PC-9 (cell line): ENCODE measurements around the gene OPN4. TPM values are rescaled to one million over a fixed set of nuclear protein-coding genes. Genes with fewer than 3 reads are reported as not detected.

Experiments
- BruUV-seq: library from RNA; stranded (reverse); fragments of 400-500 nt; replicated peaks from 2 replicates; lab custom pipeline; 2021; lab: Mats Ljungman, UMichigan
- CTCF ChIA-PET: fragments of 300-600 bp; sonication (Branson Sonifier 250); formaldehyde crosslinking; loops from one replicate; lab custom pipeline; 2022; ENCODE audit warnings: antibody characterized with exemption; lab: Charles Lee
- POLR2A ChIA-PET: fragments of 300-600 bp; sonication (Branson Sonifier 250); formaldehyde crosslinking; loops from one replicate; lab custom pipeline; 2022; ENCODE audit warnings: antibody characterized with exemption; ENCODE audit not compliant: unreplicated experiment; lab: Charles Lee
- DNase-seq, 2 experiments: peaks; one replicate each; pipeline versions ENCODE4 v3.0.0 to v3.0.0-alpha.2; 2015 to 2022; ENCODE audit warnings: mixed read lengths in 1 of 2
- H2AFZ ChIP-seq: fragments of 200-600 bp; sonication (generic); 2 replicates; pipeline ENCODE4 v1.8.1; 2017; ENCODE audit warnings: antibody characterized with exemption
- H3F3A ChIP-seq: fragments of 200-600 bp; sonication (generic); 2 replicates; pipeline ENCODE4 v1.8.1; 2017; ENCODE audit warnings: antibody characterized with exemption, mild to moderate bottlenecking, low read depth; ENCODE audit not compliant: insufficient read depth
- H3K27ac ChIP-seq: fragments of 200-600 bp; sonication (generic); 2 replicates; pipeline ENCODE4 v1.6.1; 2016; ENCODE audit warnings: mixed run types
- H3K27me3 ChIP-seq: fragments of 200-600 bp; sonication (generic); 2 replicates; pipeline ENCODE4 v1.6.1; 2016; ENCODE audit warnings: low read depth, mixed run types; ENCODE audit not compliant: insufficient read depth
- H3K36me3 ChIP-seq: fragments of 200-600 bp; sonication (generic); 2 replicates; pipeline ENCODE4 v1.6.1; 2016; ENCODE audit warnings: low read depth, mixed run types
- H3K4me1 ChIP-seq: fragments of 200-600 bp; sonication (generic); replicated peaks from 2 replicates; pipeline ENCODE4 v1.6.1; 2016; ENCODE audit warnings: mixed run types; ENCODE audit not compliant: insufficient read depth
- H3K4me2 ChIP-seq: fragments of 200-600 bp; sonication (generic); 2 replicates; pipeline ENCODE4 v1.6.1; 2017; ENCODE audit warnings: mixed run types
- H3K4me3 ChIP-seq: fragments of 200-600 bp; sonication (generic); 2 replicates; pipeline ENCODE4 v1.6.1; 2016; ENCODE audit warnings: mixed run types
- H3K79me2 ChIP-seq: fragments of 200-600 bp; sonication (generic); 2 replicates; pipeline ENCODE4 v1.6.1; 2017; ENCODE audit warnings: low read depth, mixed run types
- H3K9me2 ChIP-seq: fragments of 200-600 bp; sonication (generic); 2 replicates; pipeline ENCODE4 v1.8.1; 2017; ENCODE audit warnings: mild to moderate bottlenecking; ENCODE audit not compliant: insufficient read depth
- H3K9me3 ChIP-seq: fragments of 200-600 bp; sonication (generic); 2 replicates; pipeline ENCODE4 v1.8.1; 2016; ENCODE audit warnings: low read depth; ENCODE audit not compliant: insufficient read depth
- H4K20me1 ChIP-seq: fragments of 200-600 bp; sonication (generic); 2 replicates; pipeline ENCODE4 v1.8.1; 2017; ENCODE audit not compliant: insufficient read depth
- CTCF ChIP-seq: fragments of 200-600 bp; sonication (generic); conservative IDR thresholded peaks from 2 replicates; pipeline ENCODE4 v1.6.1; 2017; ENCODE audit warnings: mixed run types, antibody characterized with exemption, mild to moderate bottlenecking, moderate library complexity
- EZH2 ChIP-seq: fragments of 200-600 bp; sonication (generic); IDR thresholded peaks from 2 replicates; pipeline ENCODE4 v1.8.0; 2017; ENCODE audit warnings: antibody characterized with exemption, low read depth
- intact Hi-C: fragments of 100-400 bp; cut with micrococcal nuclease; formaldehyde crosslinking; loops from one replicate; pipeline ENCODE4 v1.10.0; 2022; ENCODE audit not compliant: unreplicated experiment
- total RNA-seq: library from RNA; stranded (reverse); gene quantifications from 2 replicates; pipeline ENCODE4 v1.2.3, GENCODE V29; 2021

Gene OPN4
- total RNA-seq, 1 experiment from 2014 or later = 0.15 TPM

- Histone ChIP-seq H3K4me1 (peaks cover 85% of the 10 kb centered on the region), H2AFZ (no peak overlapping the region), H3K27me3 (no peaks in the 10 kb centered on the region), H3K27ac (no peak overlapping the region), H3K4me2 (peak overlapping the region; percentile 72), H3K36me3 (no peaks in the 10 kb centered on the region), H3K4me3 (no peak overlapping the region), H3F3A (peaks cover 12% of the 10 kb centered on the region; the same call in 1 of the 2 replicates), H4K20me1 (no peaks in the 10 kb centered on the region), H3K9me3 (no peaks in the 10 kb centered on the region), H3K79me2 (no peaks in the 10 kb centered on the region), H3K9me2 (no peaks in the 10 kb centered on the region)
- intact Hi-C loops = no loop called here
- TF ChIP-seq EZH2 (no peak), CTCF (no peak)
- ChIA-PET POLR2A (no interaction called here), CTCF (no interaction called here)
- BruUV-seq = no TSS peak
- DNase-seq = no peak
Observed at GRCh38 chr10:86670876-86671275, 16.5 kb downstream of the OPN4 start.

DNA sequence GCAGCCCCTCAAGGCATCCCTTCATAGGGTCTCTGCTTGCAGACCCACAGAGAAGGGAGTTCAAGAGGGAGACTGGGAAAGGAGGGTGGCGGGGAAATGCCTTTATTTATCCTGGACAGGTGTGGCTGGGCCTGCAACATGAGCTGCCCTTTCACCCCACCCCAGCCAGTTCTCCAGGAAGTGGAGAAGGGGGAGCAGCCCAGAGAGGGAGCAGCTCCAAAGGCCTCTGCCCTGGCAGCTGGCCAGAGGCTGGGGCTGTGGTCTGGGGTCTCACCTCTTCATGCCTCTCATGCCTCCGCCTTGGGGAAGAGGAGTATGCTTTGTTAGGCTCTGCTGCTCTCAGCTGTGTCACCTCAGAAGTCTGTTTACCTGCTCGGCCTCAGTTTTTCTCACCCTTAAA lies 17.1 kb downstream of the OPN4 start:
- ChIA-PET CTCF (interaction anchor here (0.5 kb wide), 1 partner anchor 135 kb away, joined by 5 read pairs; no protein-coding TSS in a partner anchor), POLR2A (no interaction called here)
- Histone ChIP-seq H2AFZ (no peak overlapping the region), H3K27me3 (no peaks in the 10 kb centered on the region), H3K9me2 (no peaks in the 10 kb centered on the region), H3K36me3 (no peaks in the 10 kb centered on the region), H3K4me2 (peak overlapping the region; percentile 72), H3K9me3 (no peaks in the 10 kb centered on the region), H3K27ac (no peak overlapping the region), H3K79me2 (no peaks in the 10 kb centered on the region), H3K4me3 (no peak overlapping the region), H3F3A (peaks cover 12% of the 10 kb centered on the region; the same call in 1 of the 2 replicates), H3K4me1 (peaks cover 81% of the 10 kb centered on the region), H4K20me1 (no peaks in the 10 kb centered on the region)
- BruUV-seq = no TSS peak
- intact Hi-C loops = no loop called here
- peak; percentile 54 to 66 for DNase-seq
- TF ChIP-seq EZH2 = no peak
- TF ChIP-seq CTCF = no peak

DNA sequence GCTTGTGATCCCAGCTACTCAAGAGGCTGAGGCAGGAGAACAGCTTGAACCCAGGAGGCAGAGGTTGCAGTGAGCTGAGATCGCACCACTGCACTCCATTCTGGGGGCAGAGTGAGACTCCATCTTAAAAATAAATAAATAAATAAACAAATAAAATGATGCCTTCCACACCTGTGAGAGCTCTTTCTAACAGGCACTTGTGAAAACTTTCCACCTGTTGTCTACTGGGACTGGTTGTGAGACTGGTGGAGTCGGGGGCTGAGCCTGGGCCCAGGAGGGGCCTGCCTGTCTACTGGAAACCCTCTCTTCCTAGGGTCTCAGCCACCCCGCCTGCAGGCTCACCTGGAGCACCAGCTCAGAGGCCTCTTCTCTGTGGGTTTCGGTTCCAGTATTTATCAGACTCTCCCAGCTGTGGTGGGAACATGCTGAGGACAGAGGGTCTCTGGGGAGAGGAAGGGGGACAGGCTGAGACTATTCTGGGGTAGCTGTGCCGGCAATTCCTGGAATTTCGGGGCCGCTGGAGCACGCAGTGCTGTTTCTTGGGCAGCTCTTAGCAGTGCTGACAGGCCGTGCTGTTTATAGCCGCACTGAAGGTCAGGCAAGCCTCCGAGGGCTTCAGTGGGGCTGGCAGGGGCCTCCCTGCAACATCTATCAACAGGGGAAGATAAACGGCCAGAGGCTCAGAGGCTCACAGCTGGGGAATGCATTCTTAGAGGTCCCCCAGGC lies 17.8 kb downstream of the OPN4 start:
- ChIA-PET POLR2A (interaction anchor here (0.6 kb wide), 1 partner anchor 62 kb away, joined by 3 read pairs; no protein-coding TSS in a partner anchor), CTCF (interaction anchor here (0.5 kb wide), 1 partner anchor 136 kb away, joined by 5 read pairs; no protein-coding TSS in a partner anchor)
- H3K27ac ChIP-seq = no peak overlapping the region
- DNase-seq = no peak
- H2AFZ ChIP-seq = no peak overlapping the region
- BruUV-seq = no TSS peak
- intact Hi-C loops = no loop called here
- H3K4me1 ChIP-seq = peaks cover 73% of the 10 kb centered on the region
- H3K4me3 ChIP-seq = no peak overlapping the region
- H4K20me1 ChIP-seq = no peaks in the 10 kb centered on the region
- H3K9me3 ChIP-seq = no peaks in the 10 kb centered on the region
- H3K9me2 ChIP-seq = no peaks in the 10 kb centered on the region
- H3K27me3 ChIP-seq = no peaks in the 10 kb centered on the region
- no peaks in the 10 kb centered on the region for H3K36me3 ChIP-seq
- peak overlapping the region; percentile 72 for H3K4me2 ChIP-seq
- H3K79me2 ChIP-seq = no peaks in the 10 kb centered on the region
- TF ChIP-seq CTCF (no peak), EZH2 (no peak)
- H3F3A ChIP-seq = peaks cover 12% of the 10 kb centered on the region; the same call in 1 of the 2 replicates
